NB4 (cell line): ENCODE data around the gene UBE2B.
"Not testable (repeated sequence)": the region's sequence is repeated elsewhere in the genome, so short reads cannot be mapped to it uniquely, and the experiment has no call there.

Experiments used
- MYC ChIP-seq: IDR thresholded peaks from 2 replicates; pipeline ENCODE4 v1.6.1; 2011; ENCODE audit warnings: low read depth, low read length
- POLR2A ChIP-seq: IDR thresholded peaks from 2 replicates; pipeline ENCODE4 v1.6.1; 2011; ENCODE audit warnings: mild to moderate bottlenecking; ENCODE audit not compliant: insufficient read length; ENCODE audit errors: extremely low read depth
- TF ChIP-seq, protein P1 (sequence below): IDR thresholded peaks from one replicate; pipeline ENCODE4 v1.5.1; 2012; ENCODE audit warnings: low read depth, low read length
- TF ChIP-seq, protein P2 (sequence below): IDR thresholded peaks from 2 replicates; pipeline ENCODE4 v1.6.1; 2011; ENCODE audit warnings: low read depth, low read length

DNA sequence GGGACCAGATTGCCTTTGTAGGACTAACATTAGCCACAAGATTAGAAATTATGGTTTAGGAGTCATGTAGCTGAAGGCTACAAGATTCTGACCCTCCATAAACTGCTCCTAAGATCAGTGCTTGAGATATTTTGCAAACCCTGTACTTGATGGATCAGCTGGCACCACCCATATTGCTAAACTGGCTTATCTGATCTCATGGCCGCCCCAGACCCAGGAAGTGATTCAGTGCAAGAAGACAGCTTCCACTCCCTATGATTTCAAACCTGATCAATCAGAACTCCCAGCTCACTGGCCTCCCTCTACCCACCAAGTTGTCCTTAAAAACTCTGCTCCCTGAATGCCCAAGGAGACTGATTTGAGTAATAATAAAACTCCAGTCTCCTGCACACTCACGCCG lies 27.9 kb upstream of the UBE2B start:
- TF ChIP-seq, protein P1, sequence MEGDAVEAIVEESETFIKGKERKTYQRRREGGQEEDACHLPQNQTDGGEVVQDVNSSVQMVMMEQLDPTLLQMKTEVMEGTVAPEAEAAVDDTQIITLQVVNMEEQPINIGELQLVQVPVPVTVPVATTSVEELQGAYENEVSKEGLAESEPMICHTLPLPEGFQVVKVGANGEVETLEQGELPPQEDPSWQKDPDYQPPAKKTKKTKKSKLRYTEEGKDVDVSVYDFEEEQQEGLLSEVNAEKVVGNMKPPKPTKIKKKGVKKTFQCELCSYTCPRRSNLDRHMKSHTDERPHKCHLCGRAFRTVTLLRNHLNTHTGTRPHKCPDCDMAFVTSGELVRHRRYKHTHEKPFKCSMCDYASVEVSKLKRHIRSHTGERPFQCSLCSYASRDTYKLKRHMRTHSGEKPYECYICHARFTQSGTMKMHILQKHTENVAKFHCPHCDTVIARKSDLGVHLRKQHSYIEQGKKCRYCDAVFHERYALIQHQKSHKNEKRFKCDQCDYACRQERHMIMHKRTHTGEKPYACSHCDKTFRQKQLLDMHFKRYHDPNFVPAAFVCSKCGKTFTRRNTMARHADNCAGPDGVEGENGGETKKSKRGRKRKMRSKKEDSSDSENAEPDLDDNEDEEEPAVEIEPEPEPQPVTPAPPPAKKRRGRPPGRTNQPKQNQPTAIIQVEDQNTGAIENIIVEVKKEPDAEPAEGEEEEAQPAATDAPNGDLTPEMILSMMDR, result not testable (repeated sequence)
- not testable (repeated sequence) for TF ChIP-seq POLR2A, MYC
- TF ChIP-seq, protein P2, sequence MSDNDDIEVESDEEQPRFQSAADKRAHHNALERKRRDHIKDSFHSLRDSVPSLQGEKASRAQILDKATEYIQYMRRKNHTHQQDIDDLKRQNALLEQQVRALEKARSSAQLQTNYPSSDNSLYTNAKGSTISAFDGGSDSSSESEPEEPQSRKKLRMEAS, result not testable (repeated sequence)
